Muscle layer of duodenum (tissue), 2 donors: ENCODE results near the gene SPACA4.
A peak's percentile ranks its signal among the peaks of the same experiment; 100 is the strongest.
"Not testable (repeated sequence)": the region's sequence is repeated elsewhere in the genome, so short reads cannot be mapped to it uniquely, and the experiment has no call there.

ENCODE experiments used
- H3K27ac ChIP-seq: one replicate; pipeline ENCODE4 v1.7.0; 2013; ENCODE audit warnings: mild to moderate bottlenecking, low read length
- H3K27me3 ChIP-seq: one replicate; pipeline ENCODE4 v1.7.0; 2013; ENCODE audit warnings: low read depth, mild to moderate bottlenecking, control low read depth, low read length
- H3K36me3 ChIP-seq, 2 donors: one replicate each; pipeline ENCODE4 v1.7.0; 2013; ENCODE audit warnings: low read length in 2 of 2, control low read depth in 1 of 2, mild to moderate bottlenecking in 1 of 2; ENCODE audit not compliant: insufficient read depth in 2 of 2, control insufficient read depth in 1 of 2
- H3K4me1 ChIP-seq, 2 donors: one replicate each; pipeline ENCODE4 v1.7.0; 2013; ENCODE audit warnings: low read length in 2 of 2, mild to moderate bottlenecking in 2 of 2, control low read depth in 1 of 2, moderate library complexity in 1 of 2; ENCODE audit not compliant: insufficient read depth in 2 of 2, control insufficient read depth in 1 of 2
- H3K4me3 ChIP-seq, 2 donors: one replicate each; pipeline ENCODE4 v1.7.0; 2013; ENCODE audit warnings: low read length in 2 of 2, low read depth in 1 of 2, mild to moderate bottlenecking in 1 of 2
- H3K9me3 ChIP-seq, 2 donors: one replicate each; pipeline ENCODE4 v1.7.0; 2013; ENCODE audit warnings: low read length in 2 of 2, control low read depth in 1 of 2, mild to moderate bottlenecking in 1 of 2; ENCODE audit not compliant: control insufficient read depth in 1 of 2
- donor health status: healthy.

The SPACA4 gene

DNA sequence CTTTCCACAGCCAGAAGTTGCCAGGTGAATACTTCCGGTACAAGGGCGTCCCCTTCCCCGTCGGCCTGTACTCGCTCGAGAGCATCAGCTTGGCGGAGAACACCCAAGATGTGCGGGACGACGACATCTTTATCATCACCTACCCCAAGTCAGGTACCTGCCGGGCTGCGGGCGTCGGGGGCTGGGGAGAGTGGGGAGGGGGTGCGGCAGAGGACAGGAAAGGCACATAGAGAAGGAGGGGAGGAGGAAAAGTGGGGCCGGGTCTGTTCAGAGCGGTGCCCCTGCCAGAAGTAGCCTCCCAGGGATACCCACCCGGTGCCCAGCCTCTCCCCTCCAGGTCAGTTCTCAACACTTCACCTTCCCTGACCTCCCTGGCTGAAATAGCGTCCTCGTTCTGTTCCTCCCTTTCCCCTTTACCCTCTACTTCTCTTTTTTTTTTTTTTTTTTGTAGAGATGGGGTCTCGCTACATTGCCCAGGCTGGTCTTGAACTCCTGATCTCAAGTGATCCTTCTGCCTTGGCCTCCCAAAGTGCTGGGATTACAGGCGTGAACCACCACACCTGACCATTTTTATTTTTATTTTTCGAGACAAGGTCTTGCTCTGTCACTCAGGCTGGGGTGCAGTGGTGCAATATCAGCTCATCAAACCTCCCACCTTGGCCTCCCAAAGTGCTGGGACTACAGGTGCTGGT is 30.5 kb upstream of the SPACA4 start:
- Histone ChIP-seq H3K27ac (no peak overlapping the region), H3K9me3 (no peaks in the 10 kb centered on the region), H3K4me3 (no peak overlapping the region), H3K4me1 (no peaks in the 10 kb centered on the region), H3K36me3 (no peaks in the 10 kb centered on the region), H3K27me3 (no peaks in the 10 kb centered on the region)

DNA sequence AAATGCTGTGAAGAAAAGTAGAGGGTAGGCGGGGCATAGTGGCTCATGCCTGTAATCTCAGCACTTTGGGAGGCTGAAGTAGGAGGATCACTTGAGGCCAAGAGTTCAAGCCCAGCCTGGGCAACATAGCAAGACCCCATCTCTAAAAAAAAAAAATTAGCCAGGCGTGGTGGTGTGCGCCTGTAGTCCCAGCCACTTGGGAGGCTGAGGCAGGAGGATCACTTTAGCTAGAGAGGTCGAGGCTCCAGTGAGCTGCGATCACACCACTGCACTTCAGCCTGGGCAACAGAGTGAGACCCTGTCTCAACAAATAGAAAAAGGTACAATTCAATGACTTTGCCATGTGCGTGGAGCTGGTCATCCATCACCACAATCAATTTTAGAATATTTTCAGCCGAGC is 28.6 kb upstream of the SPACA4 start:
- not testable (repeated sequence) for H3K4me1 ChIP-seq, H3K27me3 ChIP-seq, H3K4me3 ChIP-seq, H3K9me3 ChIP-seq, H3K36me3 ChIP-seq, H3K27ac ChIP-seq

DNA sequence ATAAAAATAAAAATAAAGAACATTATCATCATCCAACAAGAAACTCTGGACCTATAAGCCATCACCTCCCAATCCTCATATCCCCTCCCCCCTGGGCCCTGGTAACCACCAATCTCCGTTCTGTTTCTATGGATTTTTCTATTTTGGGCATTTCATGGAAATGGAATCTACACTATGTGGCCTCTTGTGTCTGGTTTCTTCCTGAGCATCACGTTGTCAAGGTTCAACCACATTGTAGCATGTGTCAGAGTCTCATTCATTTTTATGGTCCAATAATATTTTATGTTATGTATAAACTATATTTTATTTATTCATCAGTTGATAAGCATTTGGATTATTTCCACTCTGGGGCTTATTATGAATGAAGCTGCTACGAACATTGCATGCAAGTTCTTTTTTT is 27.7 kb upstream of the SPACA4 start:
- Histone ChIP-seq H3K9me3 (no peaks in the 10 kb centered on the region), H3K4me1 (no peaks in the 10 kb centered on the region), H3K27ac (no peak overlapping the region), H3K4me3 (no peak overlapping the region), H3K36me3 (no peaks in the 10 kb centered on the region), H3K27me3 (no peaks in the 10 kb centered on the region)

DNA sequence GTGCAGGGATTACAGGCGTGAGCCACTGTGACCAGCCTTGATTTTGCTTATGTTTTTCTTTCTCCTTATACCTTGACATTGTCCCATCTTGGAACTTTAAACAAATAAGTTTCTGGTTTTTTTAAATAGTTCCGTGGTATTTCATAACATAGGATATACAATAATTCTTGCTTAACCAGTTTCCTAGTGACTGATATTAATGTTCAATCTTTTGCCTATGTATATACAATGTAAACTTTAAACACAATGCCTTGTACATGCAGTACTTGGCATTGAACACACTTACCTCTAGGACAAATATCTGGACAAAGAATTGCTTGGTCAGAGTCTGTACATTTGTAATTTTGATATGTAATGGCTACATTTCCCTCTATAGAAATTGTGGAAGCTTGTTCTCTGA is 24.4 kb upstream of the SPACA4 start:
- H3K27ac ChIP-seq, result no peak overlapping the region
- H3K36me3 ChIP-seq, result no peaks in the 10 kb centered on the region
- no peaks in the 10 kb centered on the region for H3K27me3 ChIP-seq
- no peaks in the 10 kb centered on the region for H3K4me1 ChIP-seq
- no peaks in the 10 kb centered on the region for H3K9me3 ChIP-seq
- no peak overlapping the region for H3K4me3 ChIP-seq

DNA sequence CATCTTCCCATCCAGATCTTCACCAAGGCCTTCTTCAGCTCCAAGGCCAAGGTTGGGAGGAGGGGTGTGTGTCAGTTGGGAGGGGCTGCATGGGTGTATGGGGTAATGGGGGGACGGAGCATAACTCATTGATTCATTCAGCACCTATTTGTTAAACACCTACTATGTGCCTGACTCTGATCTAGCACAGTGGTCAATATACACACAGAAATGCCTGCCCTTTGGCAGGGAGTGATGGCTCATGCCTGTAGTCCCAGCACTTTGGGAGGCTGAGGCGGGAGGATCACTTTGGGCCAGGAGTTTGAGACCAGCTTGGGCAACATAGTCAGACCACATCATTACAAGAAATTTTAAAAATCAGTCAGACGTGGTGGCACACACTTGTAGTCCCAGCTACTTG is 19.2 kb upstream of the SPACA4 start:
- Histone ChIP-seq H3K4me1 (peaks cover 3 to 5% of the 10 kb centered on the region in 2 donors), H3K9me3 (no peaks in the 10 kb centered on the region), H3K4me3 (no peak overlapping the region)

DNA sequence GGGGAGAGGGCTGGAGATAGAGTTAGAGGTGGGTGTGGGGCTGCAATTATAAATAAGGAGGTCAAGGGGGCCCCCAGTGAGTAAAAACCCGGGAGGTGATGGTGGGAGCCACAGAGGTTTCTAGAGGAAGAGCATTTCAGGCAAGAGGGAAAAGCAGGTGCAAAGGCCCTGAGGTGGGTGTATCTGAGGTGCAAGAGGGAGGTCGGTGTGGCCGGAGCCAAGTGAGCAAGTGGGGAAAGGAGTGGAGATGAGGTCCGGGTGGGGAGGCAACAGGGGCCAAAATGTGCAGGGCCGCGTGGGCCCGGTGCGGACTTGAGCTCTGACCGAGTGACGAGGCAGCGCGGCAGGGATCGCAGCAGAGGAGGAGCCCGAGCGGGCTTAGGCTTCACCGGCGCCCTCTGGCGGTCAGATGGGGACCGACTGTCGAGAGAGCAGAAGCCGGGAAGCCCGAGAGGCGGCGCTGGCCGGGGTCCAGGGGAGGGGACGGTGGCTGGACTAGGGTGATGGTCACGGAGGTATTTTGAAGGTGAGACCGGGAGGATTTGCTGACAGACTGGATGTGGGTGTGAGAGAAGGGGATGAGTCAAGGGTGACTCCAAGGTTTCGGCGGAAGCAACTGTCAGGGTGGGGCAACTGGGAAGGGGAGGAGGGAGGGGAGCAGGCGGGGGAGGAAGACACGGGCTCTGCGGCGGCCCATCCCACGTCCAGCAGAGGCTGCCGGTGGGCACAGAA is 17.7 kb upstream of the SPACA4 start:
- Histone ChIP-seq H3K9me3 (no peaks in the 10 kb centered on the region), H3K36me3 (no peaks in the 10 kb centered on the region), H3K4me3 (peak overlapping the region; percentile 49 to 55), H3K27me3 (no peaks in the 10 kb centered on the region), H3K27ac (peak overlapping the region; percentile 16), H3K4me1 (peaks cover 3 to 5% of the 10 kb centered on the region in 2 donors)

More for the DNA sequence above, 19.2 kb upstream of the SPACA4 start:
- no peaks in the 10 kb centered on the region for H3K27me3 ChIP-seq
- no peak overlapping the region for H3K27ac ChIP-seq
- H3K36me3 ChIP-seq, result no peaks in the 10 kb centered on the region

DNA sequence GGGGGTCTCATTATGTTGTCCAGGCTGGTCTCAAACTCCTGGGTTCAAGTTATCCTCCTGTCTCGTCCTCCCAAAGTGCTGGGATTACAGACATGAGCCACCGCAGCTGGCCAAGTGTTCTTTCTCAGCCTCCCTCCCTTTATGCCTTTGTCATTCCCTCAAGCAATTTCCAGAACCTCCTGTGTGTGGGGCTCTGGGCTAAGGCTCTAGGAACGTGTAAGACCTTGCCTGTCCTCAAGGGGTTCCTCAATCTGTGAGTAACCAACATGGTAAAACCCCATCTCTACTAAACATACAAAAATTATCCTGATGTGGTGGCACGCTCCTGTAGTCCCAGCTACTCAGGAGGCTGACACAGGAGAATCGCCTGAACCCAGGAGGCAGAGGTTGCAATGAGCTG is 15.5 kb upstream of the SPACA4 start:
- H3K36me3 ChIP-seq, result no peaks in the 10 kb centered on the region
- H3K27me3 ChIP-seq, result no peaks in the 10 kb centered on the region
- H3K27ac ChIP-seq, result no peak overlapping the region
- H3K9me3 ChIP-seq, result no peaks in the 10 kb centered on the region
- H3K4me1 ChIP-seq, result peaks cover 3 to 5% of the 10 kb centered on the region in 2 donors
- H3K4me3 ChIP-seq, result no peak overlapping the region

DNA sequence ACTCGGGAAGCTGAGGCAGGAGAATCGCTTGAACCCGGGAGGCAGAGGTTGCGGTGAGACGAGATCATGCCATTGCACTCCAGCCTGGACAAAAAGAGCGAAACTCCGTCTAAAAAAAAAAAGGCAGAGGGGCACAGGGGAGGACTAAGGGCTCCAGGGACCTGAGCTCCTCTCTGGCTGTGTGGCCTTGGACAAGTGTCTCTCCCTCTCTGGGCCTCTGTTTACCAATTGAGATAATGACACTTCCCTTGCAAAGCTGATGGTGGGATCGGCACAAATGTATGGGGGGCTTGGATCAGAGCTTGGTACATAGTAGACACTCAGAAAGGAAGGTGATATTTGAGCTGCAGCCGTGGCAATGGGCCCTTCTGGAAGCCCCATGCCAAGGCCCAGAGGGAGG is 11.4 kb upstream of the SPACA4 start:
- Histone ChIP-seq H3K4me3 (no peak overlapping the region), H3K27me3 (no peaks in the 10 kb centered on the region), H3K36me3 (no peaks in the 10 kb centered on the region), H3K27ac (no peak overlapping the region), H3K4me1 (no peaks in the 10 kb centered on the region), H3K9me3 (no peaks in the 10 kb centered on the region)

DNA sequence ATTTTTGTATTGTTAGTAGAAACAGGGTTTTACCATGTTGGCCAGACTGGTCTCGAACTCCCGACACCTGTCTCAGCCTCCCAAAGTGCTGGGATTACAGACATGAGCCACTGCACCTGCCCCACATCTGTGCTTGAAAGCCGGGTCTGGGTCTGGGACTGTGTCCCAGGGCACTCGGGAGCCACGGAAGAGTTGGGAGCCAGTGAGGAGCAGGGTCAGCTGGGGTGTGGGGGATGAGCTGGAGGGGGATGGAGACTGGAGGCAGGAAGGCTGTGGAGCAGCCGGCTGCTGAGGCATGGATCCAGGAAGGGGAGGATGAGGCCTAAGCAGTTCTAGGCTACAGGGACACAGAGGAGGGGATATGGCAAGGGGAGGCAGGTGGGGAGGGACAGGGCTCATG is 10.7 kb upstream of the SPACA4 start:
- Histone ChIP-seq H3K4me3 (no peak overlapping the region), H3K4me1 (no peaks in the 10 kb centered on the region), H3K27ac (no peak overlapping the region), H3K36me3 (no peaks in the 10 kb centered on the region), H3K9me3 (no peaks in the 10 kb centered on the region), H3K27me3 (no peaks in the 10 kb centered on the region)

DNA sequence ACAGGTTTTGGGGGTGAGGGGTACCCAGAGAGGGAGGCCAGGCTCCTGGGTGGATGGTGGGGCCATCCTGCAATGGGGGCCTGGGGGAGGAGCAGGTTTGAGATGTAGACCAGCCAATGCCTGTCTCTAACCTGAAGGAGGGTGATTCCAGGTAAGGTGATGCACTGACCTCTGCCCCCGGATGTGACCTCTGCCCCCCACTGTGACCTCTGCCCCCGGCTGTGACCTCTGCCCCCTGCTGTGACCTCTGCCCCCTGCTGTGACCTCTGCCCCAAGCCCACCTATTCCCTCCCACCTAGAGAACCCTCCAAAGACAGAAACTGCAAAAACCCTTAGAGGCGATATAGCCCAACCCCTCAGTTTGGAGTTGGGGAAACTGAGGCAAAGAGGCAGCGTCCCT is 10.3 kb upstream of the SPACA4 start:
- Histone ChIP-seq H3K27me3 (no peaks in the 10 kb centered on the region), H3K4me1 (no peaks in the 10 kb centered on the region), H3K9me3 (no peaks in the 10 kb centered on the region), H3K27ac (no peak overlapping the region), H3K4me3 (no peak overlapping the region), H3K36me3 (no peaks in the 10 kb centered on the region)

DNA sequence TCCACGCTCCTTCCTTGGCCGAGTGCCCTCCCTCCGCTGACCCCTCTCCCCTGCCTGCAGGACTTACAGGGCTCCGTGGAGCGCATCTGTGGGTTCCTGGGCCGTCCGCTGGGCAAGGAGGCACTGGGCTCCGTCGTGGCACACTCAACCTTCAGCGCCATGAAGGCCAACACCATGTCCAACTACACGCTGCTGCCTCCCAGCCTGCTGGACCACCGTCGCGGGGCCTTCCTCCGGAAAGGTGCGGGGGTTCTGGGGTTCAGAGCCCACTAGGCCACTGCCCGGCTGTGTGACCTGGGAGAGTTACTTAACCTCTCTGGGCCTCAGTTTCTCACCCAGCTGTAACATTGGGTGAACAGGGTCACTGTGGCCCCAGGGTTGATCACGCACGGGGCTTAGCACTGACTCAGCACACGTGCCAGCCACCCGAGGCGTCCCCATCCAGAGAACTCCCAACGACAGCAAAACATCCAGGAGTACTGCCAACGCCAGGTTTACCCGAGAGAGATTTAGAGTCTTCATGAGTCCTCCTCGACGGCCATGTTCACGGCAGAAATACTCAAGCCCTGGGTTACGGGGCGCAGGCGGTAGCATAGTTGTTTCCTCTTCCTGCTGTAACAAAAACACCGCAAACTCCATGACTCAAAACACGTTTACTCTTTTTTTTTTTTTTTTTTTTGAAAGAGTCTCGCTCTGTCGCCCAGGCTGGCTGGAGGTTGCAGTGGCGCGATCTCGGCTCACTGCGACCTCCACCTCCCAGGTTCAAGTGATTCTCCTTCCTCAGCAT is 9.7 kb upstream of the SPACA4 start:
- no peaks in the 10 kb centered on the region for H3K4me1 ChIP-seq
- H3K9me3 ChIP-seq, result no peaks in the 10 kb centered on the region
- no peaks in the 10 kb centered on the region for H3K36me3 ChIP-seq
- no peaks in the 10 kb centered on the region for H3K27me3 ChIP-seq
- H3K27ac ChIP-seq, result no peak overlapping the region
- no peak overlapping the region for H3K4me3 ChIP-seq
